SK-N-SH treated with all-trans-retinoic acid at 6 μM for 48 hours (cell line): Measurements from ENCODE around the gene TTLL4.

Source experiments
- ATAC-seq: fragments of 200-7000 bp; cut with Tn5 transposase; 3 replicates; pipeline ENCODE4 v1.9.1; 2020; ENCODE audit warnings: mild to moderate bottlenecking, moderate library complexity
- ARNTL ChIP-seq: fragments of 450-650 bp; formaldehyde crosslinking; IDR thresholded peaks from 2 replicates; pipeline ENCODE4 v1.5.0; 2020; ENCODE audit warnings: low read depth, mild to moderate bottlenecking, moderate library complexity, borderline replicate concordance
- BACH2 ChIP-seq: fragments of 250-450 bp; sonication (Bioruptor Pico); IDR thresholded peaks from 2 replicates; pipeline ENCODE4 v1.9.0; 2021; ENCODE audit warnings: mild to moderate bottlenecking, borderline replicate concordance
- CSDC2 ChIP-seq: fragments of 250-450 bp; sonication (Bioruptor Pico); IDR thresholded peaks from 2 replicates; pipeline ENCODE4 v1.5.0; 2020; ENCODE audit warnings: mild to moderate bottlenecking, moderate library complexity
- ESRRG ChIP-seq: fragments of 250-450 bp; sonication (Bioruptor Pico); IDR thresholded peaks from 2 replicates; pipeline ENCODE4 v1.6.1; 2021; ENCODE audit warnings: mild to moderate bottlenecking
- GLIS3 ChIP-seq: fragments of 250-450 bp; sonication (Bioruptor Pico); IDR thresholded peaks from 2 replicates; pipeline ENCODE4 v1.5.0; 2020; ENCODE audit warnings: mild to moderate bottlenecking, moderate library complexity
- ISL1 ChIP-seq: fragments of 250-450 bp; sonication (Bioruptor Pico); IDR thresholded peaks from 2 replicates; pipeline ENCODE4 v2.1.2; 2022; ENCODE audit warnings: mild to moderate bottlenecking, moderate library complexity
- OSR1 ChIP-seq: fragments of 250-450 bp; sonication (Bioruptor Pico); IDR thresholded peaks from 2 replicates; pipeline ENCODE4 v1.8.0; 2022; ENCODE audit warnings: moderate library complexity, mild to moderate bottlenecking, inconsistent platforms
- PPARA ChIP-seq: fragments of 250-450 bp; sonication (Bioruptor Pico); IDR thresholded peaks from 2 replicates; pipeline ENCODE4 v1.5.0; 2020; ENCODE audit warnings: mild to moderate bottlenecking, borderline replicate concordance
- RARB ChIP-seq: fragments of 250-450 bp; sonication (Bioruptor Pico); IDR thresholded peaks from 2 replicates; pipeline ENCODE4 v1.8.0; 2021; ENCODE audit warnings: mild to moderate bottlenecking, moderate library complexity
- SNAI2 ChIP-seq: fragments of 250-450 bp; sonication (Bioruptor Pico); IDR thresholded peaks from 2 replicates; pipeline ENCODE4 v1.5.0; 2020; ENCODE audit warnings: mild to moderate bottlenecking, moderate library complexity
- TCF4 ChIP-seq: fragments of 250-450 bp; sonication (Bioruptor Pico); IDR thresholded peaks from 2 replicates; pipeline ENCODE4 v1.8.0; 2021; ENCODE audit warnings: mild to moderate bottlenecking, moderate library complexity, borderline replicate concordance
- TOX ChIP-seq: fragments of 250-450 bp; sonication (Bioruptor Pico); IDR thresholded peaks from 2 replicates; pipeline ENCODE4 v1.8.0; 2021; ENCODE audit warnings: mild to moderate bottlenecking, moderate library complexity, borderline replicate concordance
- ZC3H10 ChIP-seq: fragments of 250-450 bp; sonication (Bioruptor Pico); IDR thresholded peaks from 2 replicates; pipeline ENCODE4 v1.5.1; 2021; ENCODE audit warnings: mild to moderate bottlenecking, moderate library complexity
- ZFP3 ChIP-seq: fragments of 250-450 bp; sonication (Bioruptor Pico); IDR thresholded peaks from 2 replicates; pipeline ENCODE4 v1.5.0; 2020; ENCODE audit warnings: mild to moderate bottlenecking, moderate library complexity
- ZFP30 ChIP-seq: fragments of 450-650 bp; formaldehyde crosslinking; IDR thresholded peaks from 2 replicates; pipeline ENCODE4 v1.5.0; 2022; ENCODE audit warnings: mild to moderate bottlenecking, moderate library complexity
- ZNF565 ChIP-seq: fragments of 450-650 bp; formaldehyde crosslinking; conservative IDR thresholded peaks from 2 replicates; pipeline ENCODE4 v1.5.0; 2020; ENCODE audit warnings: low read depth, mild to moderate bottlenecking, moderate library complexity
- ZNF70 ChIP-seq: fragments of 450-650 bp; formaldehyde crosslinking; IDR thresholded peaks from 2 replicates; pipeline ENCODE4 v1.5.0; 2020; ENCODE audit warnings: mild to moderate bottlenecking, moderate library complexity
- ZNF8 ChIP-seq: fragments of 450-650 bp; formaldehyde crosslinking; IDR thresholded peaks from 2 replicates; pipeline ENCODE4 v1.5.0; 2020; ENCODE audit warnings: mild to moderate bottlenecking, moderate library complexity
- TF ChIP-seq, protein P1 (sequence below): fragments of 250-450 bp; sonication (Bioruptor Pico); IDR thresholded peaks from 2 replicates; pipeline ENCODE4 v1.5.1; 2021; ENCODE audit warnings: mild to moderate bottlenecking, moderate library complexity
- TF ChIP-seq, protein P2 (sequence below): fragments of 250-450 bp; sonication (Bioruptor Pico); IDR thresholded peaks from 2 replicates; pipeline ENCODE4 v1.5.0; 2020; ENCODE audit warnings: mild to moderate bottlenecking, moderate library complexity
- TF ChIP-seq, protein P3 (sequence below): fragments of 250-450 bp; sonication (Bioruptor Pico); IDR thresholded peaks from 2 replicates; pipeline ENCODE4 v1.5.1; 2020; ENCODE audit warnings: low read depth, mild to moderate bottlenecking, moderate library complexity
- TF ChIP-seq, protein P4 (sequence below): fragments of 250-450 bp; sonication (Bioruptor Pico); IDR thresholded peaks from 2 replicates; pipeline ENCODE4 v1.8.0; 2020; ENCODE audit warnings: mild to moderate bottlenecking, moderate library complexity, borderline replicate concordance
- TF ChIP-seq, protein P5 (sequence below): fragments of 250-450 bp; sonication (Bioruptor Pico); IDR thresholded peaks from 2 replicates; pipeline ENCODE4 v1.8.0; 2021; ENCODE audit warnings: low read depth, mild to moderate bottlenecking, moderate library complexity, borderline replicate concordance

Gene TTLL4

DNA sequence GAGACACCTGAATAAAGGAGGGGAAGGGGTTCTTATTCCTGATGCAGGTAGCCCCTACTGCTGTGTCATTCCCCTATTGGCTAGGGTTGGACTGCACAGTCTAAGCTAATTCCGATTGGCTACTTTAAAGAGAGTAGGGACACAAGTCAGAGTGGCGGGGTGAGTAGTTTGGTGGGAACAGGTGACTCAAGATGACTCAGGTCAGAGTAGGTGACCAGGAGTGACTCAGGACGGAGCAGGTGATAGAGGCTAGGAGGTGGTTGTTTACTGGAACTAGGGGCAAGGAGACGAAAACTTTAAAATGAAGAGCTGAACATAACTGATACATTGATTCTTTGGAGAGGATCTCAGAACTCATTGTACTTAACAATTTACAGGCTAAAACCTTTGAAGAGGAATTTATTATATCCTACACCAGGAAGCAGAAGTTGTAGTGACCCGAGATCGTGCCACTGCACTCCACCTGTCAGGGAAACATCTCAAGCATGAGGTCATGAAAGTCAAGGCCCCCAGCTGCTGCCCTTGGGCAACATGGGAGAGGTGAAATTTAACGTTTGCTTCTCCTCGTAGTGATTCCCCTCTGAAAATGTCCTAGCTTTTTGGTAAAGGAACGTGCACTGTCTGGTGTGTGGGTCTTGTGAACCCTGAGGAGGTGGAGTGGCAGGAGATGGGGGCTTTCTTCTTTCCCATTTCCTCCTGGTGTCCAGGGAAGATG, 66.8 kb downstream of the TTLL4 start:
- TF ChIP-seq ISL1 (no peak), ZNF70 (no peak), PPARA (CRISPR knock-in tag) (no peak), ZNF8 (CRISPR knock-in tag) (no peak), BACH2 (CRISPR knock-in tag) (no peak), ARNTL (CRISPR knock-in tag) (no peak), RARB (CRISPR knock-in tag) (no peak), ZFP3 (CRISPR knock-in tag) (no peak), CSDC2 (CRISPR knock-in tag) (no peak), TOX (CRISPR knock-in tag) (no peak), ESRRG (CRISPR knock-in tag) (no peak), ZFP30 (CRISPR knock-in tag) (no peak), OSR1 (no peak), ZNF565 (CRISPR knock-in tag) (no peak), TCF4 (no peak)
- TF ChIP-seq, protein P1, sequence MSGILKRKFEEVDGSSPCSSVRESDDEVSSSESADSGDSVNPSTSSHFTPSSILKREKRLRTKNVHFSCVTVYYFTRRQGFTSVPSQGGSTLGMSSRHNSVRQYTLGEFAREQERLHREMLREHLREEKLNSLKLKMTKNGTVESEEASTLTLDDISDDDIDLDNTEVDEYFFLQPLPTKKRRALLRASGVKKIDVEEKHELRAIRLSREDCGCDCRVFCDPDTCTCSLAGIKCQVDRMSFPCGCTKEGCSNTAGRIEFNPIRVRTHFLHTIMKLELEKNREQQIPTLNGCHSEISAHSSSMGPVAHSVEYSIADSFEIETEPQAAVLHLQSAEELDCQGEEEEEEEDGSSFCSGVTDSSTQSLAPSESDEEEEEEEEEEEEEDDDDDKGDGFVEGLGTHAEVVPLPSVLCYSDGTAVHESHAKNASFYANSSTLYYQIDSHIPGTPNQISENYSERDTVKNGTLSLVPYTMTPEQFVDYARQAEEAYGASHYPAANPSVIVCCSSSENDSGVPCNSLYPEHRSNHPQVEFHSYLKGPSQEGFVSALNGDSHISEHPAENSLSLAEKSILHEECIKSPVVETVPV (CRISPR knock-in tag): no peak
- TF ChIP-seq, protein P2, sequence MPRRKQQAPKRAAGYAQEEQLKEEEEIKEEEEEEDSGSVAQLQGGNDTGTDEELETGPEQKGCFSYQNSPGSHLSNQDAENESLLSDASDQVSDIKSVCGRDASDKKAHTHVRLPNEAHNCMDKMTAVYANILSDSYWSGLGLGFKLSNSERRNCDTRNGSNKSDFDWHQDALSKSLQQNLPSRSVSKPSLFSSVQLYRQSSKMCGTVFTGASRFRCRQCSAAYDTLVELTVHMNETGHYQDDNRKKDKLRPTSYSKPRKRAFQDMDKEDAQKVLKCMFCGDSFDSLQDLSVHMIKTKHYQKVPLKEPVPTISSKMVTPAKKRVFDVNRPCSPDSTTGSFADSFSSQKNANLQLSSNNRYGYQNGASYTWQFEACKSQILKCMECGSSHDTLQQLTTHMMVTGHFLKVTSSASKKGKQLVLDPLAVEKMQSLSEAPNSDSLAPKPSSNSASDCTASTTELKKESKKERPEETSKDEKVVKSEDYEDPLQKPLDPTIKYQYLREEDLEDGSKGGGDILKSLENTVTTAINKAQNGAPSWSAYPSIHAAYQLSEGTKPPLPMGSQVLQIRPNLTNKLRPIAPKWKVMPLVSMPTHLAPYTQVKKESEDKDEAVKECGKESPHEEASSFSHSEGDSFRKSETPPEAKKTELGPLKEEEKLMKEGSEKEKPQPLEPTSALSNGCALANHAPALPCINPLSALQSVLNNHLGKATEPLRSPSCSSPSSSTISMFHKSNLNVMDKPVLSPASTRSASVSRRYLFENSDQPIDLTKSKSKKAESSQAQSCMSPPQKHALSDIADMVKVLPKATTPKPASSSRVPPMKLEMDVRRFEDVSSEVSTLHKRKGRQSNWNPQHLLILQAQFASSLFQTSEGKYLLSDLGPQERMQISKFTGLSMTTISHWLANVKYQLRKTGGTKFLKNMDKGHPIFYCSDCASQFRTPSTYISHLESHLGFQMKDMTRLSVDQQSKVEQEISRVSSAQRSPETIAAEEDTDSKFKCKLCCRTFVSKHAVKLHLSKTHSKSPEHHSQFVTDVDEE: no peak
- TF ChIP-seq, protein P3, sequence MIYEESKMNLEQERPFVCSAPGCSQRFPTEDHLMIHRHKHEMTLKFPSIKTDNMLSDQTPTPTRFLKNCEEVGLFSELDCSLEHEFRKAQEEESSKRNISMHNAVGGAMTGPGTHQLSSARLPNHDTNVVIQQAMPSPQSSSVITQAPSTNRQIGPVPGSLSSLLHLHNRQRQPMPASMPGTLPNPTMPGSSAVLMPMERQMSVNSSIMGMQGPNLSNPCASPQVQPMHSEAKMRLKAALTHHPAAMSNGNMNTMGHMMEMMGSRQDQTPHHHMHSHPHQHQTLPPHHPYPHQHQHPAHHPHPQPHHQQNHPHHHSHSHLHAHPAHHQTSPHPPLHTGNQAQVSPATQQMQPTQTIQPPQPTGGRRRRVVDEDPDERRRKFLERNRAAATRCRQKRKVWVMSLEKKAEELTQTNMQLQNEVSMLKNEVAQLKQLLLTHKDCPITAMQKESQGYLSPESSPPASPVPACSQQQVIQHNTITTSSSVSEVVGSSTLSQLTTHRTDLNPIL: no peak
- TF ChIP-seq, protein P4, sequence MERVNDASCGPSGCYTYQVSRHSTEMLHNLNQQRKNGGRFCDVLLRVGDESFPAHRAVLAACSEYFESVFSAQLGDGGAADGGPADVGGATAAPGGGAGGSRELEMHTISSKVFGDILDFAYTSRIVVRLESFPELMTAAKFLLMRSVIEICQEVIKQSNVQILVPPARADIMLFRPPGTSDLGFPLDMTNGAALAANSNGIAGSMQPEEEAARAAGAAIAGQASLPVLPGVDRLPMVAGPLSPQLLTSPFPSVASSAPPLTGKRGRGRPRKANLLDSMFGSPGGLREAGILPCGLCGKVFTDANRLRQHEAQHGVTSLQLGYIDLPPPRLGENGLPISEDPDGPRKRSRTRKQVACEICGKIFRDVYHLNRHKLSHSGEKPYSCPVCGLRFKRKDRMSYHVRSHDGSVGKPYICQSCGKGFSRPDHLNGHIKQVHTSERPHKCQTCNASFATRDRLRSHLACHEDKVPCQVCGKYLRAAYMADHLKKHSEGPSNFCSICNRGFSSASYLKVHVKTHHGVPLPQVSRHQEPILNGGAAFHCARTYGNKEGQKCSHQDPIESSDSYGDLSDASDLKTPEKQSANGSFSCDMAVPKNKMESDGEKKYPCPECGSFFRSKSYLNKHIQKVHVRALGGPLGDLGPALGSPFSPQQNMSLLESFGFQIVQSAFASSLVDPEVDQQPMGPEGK (CRISPR knock-in tag): no peak
- ATAC-seq: no peak

DNA sequence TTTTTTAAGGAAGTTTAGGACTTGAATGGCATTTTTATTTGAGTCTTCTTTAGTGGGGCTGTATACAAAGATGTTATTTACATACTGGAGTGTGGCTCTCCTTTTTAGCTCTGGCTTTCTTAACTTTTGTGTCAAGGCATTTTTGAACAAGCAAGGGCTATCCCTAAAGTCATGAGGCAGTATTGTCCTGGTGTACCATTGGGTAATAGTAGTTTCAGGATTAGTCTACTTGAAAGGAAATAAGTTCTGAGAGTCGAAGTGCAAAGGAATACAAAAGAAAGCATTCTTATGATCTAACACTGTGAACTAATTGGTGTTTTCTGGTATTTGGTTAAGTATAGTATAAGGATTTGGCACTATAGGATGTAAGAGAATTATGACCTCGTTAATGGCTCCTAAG, 69.4 kb downstream of the TTLL4 start:
- ATAC-seq: no peak
- no peak for TF ChIP-seq BACH2 (CRISPR knock-in tag)
- TF ChIP-seq, protein P5, sequence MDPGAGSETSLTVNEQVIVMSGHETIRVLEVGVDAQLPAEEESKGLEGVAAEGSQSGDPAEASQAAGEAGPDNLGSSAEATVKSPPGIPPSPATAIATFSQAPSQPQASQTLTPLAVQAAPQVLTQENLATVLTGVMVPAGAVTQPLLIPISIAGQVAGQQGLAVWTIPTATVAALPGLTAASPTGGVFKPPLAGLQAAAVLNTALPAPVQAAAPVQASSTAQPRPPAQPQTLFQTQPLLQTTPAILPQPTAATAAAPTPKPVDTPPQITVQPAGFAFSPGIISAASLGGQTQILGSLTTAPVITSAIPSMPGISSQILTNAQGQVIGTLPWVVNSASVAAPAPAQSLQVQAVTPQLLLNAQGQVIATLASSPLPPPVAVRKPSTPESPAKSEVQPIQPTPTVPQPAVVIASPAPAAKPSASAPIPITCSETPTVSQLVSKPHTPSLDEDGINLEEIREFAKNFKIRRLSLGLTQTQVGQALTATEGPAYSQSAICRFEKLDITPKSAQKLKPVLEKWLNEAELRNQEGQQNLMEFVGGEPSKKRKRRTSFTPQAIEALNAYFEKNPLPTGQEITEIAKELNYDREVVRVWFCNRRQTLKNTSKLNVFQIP: no peak
- TF ChIP-seq ZC3H10 (CRISPR knock-in tag): no peak
- TF ChIP-seq, protein P2: no peak
- no peak for TF ChIP-seq TCF4
- TF ChIP-seq ZNF8 (CRISPR knock-in tag): no peak
- no peak for TF ChIP-seq ZNF565 (CRISPR knock-in tag)
- no peak for TF ChIP-seq RARB (CRISPR knock-in tag)
- TF ChIP-seq SNAI2 (CRISPR knock-in tag): no peak
- TF ChIP-seq ZFP30 (CRISPR knock-in tag): no peak
- TF ChIP-seq, protein P4 (CRISPR knock-in tag): no peak
- TF ChIP-seq ARNTL (CRISPR knock-in tag): no peak
- TF ChIP-seq GLIS3 (CRISPR knock-in tag): no peak
- TF ChIP-seq OSR1: no peak
- no peak for TF ChIP-seq TOX (CRISPR knock-in tag)
- TF ChIP-seq ESRRG (CRISPR knock-in tag): no peak
